SK-N-MC (cell line): ENCODE measurements around the gene ASPRV1.

Experiments used
- EZH2 ChIP-seq: fragments of 200-600 bp; sonication (generic); IDR thresholded peaks from one replicate; pipeline ENCODE4 v1.6.1; 2017; ENCODE audit warnings: antibody characterized with exemption
- POLR2AphosphoS5 ChIP-seq: IDR thresholded peaks from 2 replicates; pipeline ENCODE4 v1.6.1; 2012; ENCODE audit warnings: mild to moderate bottlenecking, low read depth, low read length, borderline replicate concordance

- TF ChIP-seq EZH2 = no peak
- no peak for TF ChIP-seq POLR2AphosphoS5
Observed at GRCh38 chr2:69972822-69973221, 11.4 kb upstream of the ASPRV1 start.
